Neural cell (in vitro differentiated cells): Measurements from ENCODE around the gene HERC2. TPM values are rescaled to one million over a fixed set of nuclear protein-coding genes. Genes with fewer than 3 reads are reported as not detected.
"Not testable (repeated sequence)": the region's sequence is repeated elsewhere in the genome, so short reads cannot be mapped to it uniquely, and the experiment has no call there.

Experiments
- H2AFZ ChIP-seq: fragments of 200-600, 300-800 bp; sonication (generic), shearing (Covaris generic); 2 replicates; pipeline ENCODE4 v1.6.0; 2014; ENCODE audit warnings: low read depth, mild to moderate bottlenecking, antibody characterized with exemption, low read length, moderate library complexity
- H3F3A ChIP-seq: fragments of 200-600 bp; shearing (Covaris generic); 2 replicates; pipeline ENCODE4 v1.6.1; 2016; ENCODE audit warnings: mild to moderate bottlenecking, moderate library complexity, mixed read lengths, antibody characterized with exemption, low read length; ENCODE audit not compliant: insufficient read depth, poor library complexity, severe bottlenecking
- H3K27ac ChIP-seq: fragments of 200-600, 300-800 bp; sonication (generic), shearing (Covaris generic); 2 replicates; pipeline ENCODE4 v1.5.1; 2014; ENCODE audit warnings: mild to moderate bottlenecking, low read length, moderate library complexity
- H3K27me3 ChIP-seq: fragments of 300-800, 200-600 bp; sonication (generic), shearing (Covaris generic); 2 replicates; pipeline ENCODE4 v1.6.0; 2014; ENCODE audit warnings: mild to moderate bottlenecking, low read depth, low read length, moderate library complexity; ENCODE audit not compliant: insufficient read depth
- H3K36me3 ChIP-seq: fragments of 300-800, 200-600 bp; sonication (generic), shearing (Covaris generic); 2 replicates; pipeline ENCODE4 v1.5.1; 2014; ENCODE audit warnings: mild to moderate bottlenecking, antibody characterized with exemption, low read length, moderate library complexity; ENCODE audit not compliant: insufficient read depth
- H3K4me2 ChIP-seq: fragments of 300-800, 200-600 bp; sonication (generic), shearing (Covaris generic); 2 replicates; pipeline ENCODE4 v1.6.0; 2014; ENCODE audit warnings: mild to moderate bottlenecking, low read length
- H3K4me3 ChIP-seq: fragments of 300-800, 200-600 bp; sonication (generic), shearing (Covaris generic); 2 replicates; pipeline ENCODE4 v1.5.1; 2014; ENCODE audit warnings: mild to moderate bottlenecking, low read length, moderate library complexity
- H3K79me2 ChIP-seq: fragments of 200-600 bp; shearing (Covaris generic); replicated peaks from 2 replicates; pipeline ENCODE4 v1.6.0; 2014; ENCODE audit warnings: mild to moderate bottlenecking, low read length, moderate library complexity; ENCODE audit not compliant: insufficient read depth
- H3K9ac ChIP-seq: fragments of 300-800, 200-600 bp; sonication (generic), shearing (Covaris generic); 2 replicates; pipeline ENCODE4 v1.6.1; 2016; ENCODE audit warnings: mild to moderate bottlenecking, low read length, mixed read lengths
- H3K9me2 ChIP-seq: fragments of 200-600 bp; shearing (Covaris generic); 2 replicates; pipeline ENCODE4 v1.6.1; 2016; ENCODE audit warnings: mild to moderate bottlenecking, low read length, mixed read lengths; ENCODE audit not compliant: insufficient read depth
- H3K9me3 ChIP-seq: fragments of 200-600, 300-800 bp; sonication (generic), shearing (Covaris generic); 2 replicates; pipeline ENCODE4 v1.6.1; 2016; ENCODE audit warnings: mild to moderate bottlenecking, mixed run types, low read length, moderate library complexity, mixed read lengths
- H4K20me1 ChIP-seq: fragments of 200-600 bp; shearing (Covaris generic); 2 replicates; pipeline ENCODE4 v1.6.1; 2016; ENCODE audit warnings: mild to moderate bottlenecking, mixed run types; ENCODE audit not compliant: insufficient read depth
- polyA minus RNA-seq: library from RNA; depleted of rRNA, polyadenylated mRNA; stranded (reverse); fragments of >200 nt; gene quantifications from 2 replicates; pipeline ENCODE4 v1.2.3, GENCODE V29; 2014
- polyA plus RNA-seq: library from polyadenylated mRNA; depleted of rRNA; stranded (reverse); fragments of >200 nt; gene quantifications from 2 replicates; pipeline ENCODE4 v1.2.3, GENCODE V29; 2014

Gene HERC2, protein sequence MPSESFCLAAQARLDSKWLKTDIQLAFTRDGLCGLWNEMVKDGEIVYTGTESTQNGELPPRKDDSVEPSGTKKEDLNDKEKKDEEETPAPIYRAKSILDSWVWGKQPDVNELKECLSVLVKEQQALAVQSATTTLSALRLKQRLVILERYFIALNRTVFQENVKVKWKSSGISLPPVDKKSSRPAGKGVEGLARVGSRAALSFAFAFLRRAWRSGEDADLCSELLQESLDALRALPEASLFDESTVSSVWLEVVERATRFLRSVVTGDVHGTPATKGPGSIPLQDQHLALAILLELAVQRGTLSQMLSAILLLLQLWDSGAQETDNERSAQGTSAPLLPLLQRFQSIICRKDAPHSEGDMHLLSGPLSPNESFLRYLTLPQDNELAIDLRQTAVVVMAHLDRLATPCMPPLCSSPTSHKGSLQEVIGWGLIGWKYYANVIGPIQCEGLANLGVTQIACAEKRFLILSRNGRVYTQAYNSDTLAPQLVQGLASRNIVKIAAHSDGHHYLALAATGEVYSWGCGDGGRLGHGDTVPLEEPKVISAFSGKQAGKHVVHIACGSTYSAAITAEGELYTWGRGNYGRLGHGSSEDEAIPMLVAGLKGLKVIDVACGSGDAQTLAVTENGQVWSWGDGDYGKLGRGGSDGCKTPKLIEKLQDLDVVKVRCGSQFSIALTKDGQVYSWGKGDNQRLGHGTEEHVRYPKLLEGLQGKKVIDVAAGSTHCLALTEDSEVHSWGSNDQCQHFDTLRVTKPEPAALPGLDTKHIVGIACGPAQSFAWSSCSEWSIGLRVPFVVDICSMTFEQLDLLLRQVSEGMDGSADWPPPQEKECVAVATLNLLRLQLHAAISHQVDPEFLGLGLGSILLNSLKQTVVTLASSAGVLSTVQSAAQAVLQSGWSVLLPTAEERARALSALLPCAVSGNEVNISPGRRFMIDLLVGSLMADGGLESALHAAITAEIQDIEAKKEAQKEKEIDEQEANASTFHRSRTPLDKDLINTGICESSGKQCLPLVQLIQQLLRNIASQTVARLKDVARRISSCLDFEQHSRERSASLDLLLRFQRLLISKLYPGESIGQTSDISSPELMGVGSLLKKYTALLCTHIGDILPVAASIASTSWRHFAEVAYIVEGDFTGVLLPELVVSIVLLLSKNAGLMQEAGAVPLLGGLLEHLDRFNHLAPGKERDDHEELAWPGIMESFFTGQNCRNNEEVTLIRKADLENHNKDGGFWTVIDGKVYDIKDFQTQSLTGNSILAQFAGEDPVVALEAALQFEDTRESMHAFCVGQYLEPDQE (N-terminal part only)
- 47.3 and 70.2 TPM in 2 replicates for polyA plus RNA-seq
- 85.3 and 103 TPM in 2 replicates for polyA minus RNA-seq

DNA sequence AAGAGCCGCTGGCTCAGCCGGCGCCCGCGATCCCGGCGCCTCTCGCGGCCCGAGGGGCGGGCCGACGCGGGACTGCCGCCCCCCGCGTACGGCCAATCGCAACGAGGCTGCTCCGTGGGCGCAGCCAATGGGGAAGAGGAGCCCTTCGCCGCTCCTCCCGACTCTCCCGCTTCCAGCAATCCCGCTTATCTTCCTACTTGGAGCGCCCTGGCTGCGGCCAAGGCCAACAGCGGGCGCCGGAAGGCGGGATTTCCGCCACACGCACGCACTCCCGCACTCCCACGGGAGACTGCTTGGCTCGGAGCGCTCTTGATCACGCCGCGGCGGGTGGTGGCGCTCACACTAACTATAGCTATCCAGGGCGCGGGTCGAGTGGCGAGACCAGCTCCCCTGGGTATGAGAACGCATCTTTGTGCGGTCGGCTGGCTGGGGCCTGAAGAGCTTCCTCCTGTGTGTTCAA, at the start of gene HERC2:
HERC2 (minus strand) TSS at position 51 of the 460 bp plus-strand sequence. CDS start 746 bp downstream, outside the sequence.
- H3K27me3 ChIP-seq, H3K9ac ChIP-seq, H3F3A ChIP-seq, H3K9me2 ChIP-seq, H4K20me1 ChIP-seq, H2AFZ ChIP-seq, H3K36me3 ChIP-seq, H3K27ac ChIP-seq, H3K4me2 ChIP-seq, H3K79me2 ChIP-seq, H3K9me3 ChIP-seq: not testable (repeated sequence)
- peak within 1 kb of the TSS; percentile 54 for H3K4me3 ChIP-seq

DNA sequence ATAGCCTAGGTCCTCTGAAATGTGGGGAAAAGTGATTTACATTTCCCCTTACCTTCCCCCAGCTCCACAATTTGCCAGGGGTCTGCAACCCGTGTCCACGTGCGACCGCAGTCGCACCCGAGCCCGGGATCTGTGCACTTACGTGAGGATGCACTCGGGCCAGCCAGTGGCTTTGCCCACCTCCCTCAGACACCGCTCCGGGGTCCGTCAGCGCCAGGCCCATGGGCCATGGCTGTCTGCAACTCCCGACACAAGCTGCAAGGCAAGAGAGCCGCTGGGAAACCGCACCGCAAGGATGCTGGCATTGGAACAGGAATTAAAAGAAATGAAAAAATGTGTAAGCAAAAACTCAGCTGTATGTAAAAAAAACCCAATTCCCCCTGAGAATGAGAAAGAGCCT, 43.5 kb upstream of the HERC2 start:
- H4K20me1 ChIP-seq, H3K27ac ChIP-seq, H3K9ac ChIP-seq, H3K79me2 ChIP-seq, H2AFZ ChIP-seq, H3K4me2 ChIP-seq, H3K4me3 ChIP-seq, H3K27me3 ChIP-seq, H3F3A ChIP-seq, H3K36me3 ChIP-seq, H3K9me2 ChIP-seq, H3K9me3 ChIP-seq: not testable (repeated sequence)

DNA sequence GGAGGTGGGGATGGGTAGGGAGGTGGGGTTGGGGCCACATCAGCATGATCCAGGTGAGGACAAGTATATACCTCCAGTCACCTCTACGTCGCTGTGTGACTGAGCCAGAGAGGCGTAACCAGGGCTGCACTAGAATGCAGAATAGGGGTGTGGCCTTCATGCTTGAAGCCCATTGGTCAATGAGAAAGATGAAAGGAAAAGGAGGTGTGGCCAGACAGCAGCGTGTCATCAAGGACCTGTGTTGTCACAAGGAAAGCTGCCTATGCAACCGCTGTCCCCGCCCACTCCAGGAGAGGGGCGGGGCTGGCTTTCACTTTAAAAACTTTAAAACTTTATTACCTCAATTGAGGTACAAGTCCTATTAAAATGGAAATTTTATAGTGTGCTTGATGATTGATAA, 36.0 kb upstream of the HERC2 start, which contains the start of gene GOLGA6L24:
GOLGA6L24 (minus strand) TSS at position 101 of the 400 bp plus-strand sequence; CDS start at position 40, 61 bp downstream.
- not testable (repeated sequence) for H3K9me2 ChIP-seq, H3K4me3 ChIP-seq, H2AFZ ChIP-seq, H3K9ac ChIP-seq, H3K27ac ChIP-seq, H3K27me3 ChIP-seq, H3K36me3 ChIP-seq, H3K9me3 ChIP-seq, H4K20me1 ChIP-seq, H3K79me2 ChIP-seq, H3F3A ChIP-seq, H3K4me2 ChIP-seq

DNA sequence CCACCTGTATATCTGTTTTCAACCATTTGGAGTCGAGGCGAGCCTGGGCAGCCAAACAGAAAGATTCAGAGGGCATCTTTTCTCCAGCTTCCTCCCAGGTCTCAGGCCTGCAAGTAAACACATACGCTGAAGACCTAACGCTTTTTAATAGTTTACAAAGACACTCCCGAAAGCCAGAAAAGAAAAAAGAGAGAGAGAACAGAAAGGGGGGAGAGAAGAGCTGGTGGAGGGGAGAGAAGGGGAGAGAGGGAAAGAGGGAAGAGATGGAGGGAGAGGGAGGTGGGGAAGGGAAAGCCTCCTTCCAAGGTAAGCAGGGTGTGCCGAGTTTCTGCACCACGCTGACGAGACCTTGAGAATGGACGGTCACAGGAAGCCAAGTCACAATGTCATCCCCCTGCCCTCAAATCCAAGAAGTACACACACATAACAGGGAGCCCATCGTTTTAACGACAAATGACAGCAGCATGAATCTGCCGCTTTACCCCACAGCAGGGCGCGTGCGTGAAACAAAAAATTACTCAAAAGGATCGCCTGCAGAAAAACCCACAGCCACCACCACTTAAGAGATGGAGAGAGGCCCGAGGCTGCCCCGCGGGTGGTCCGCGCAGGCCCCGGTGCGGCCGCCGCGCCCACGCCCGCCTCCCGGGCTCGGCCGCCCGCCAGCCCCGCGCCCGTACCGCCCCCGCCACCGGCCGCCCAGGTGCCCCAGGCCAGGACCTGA, 461 bp downstream of the HERC2 start:
- H4K20me1 ChIP-seq, H2AFZ ChIP-seq, H3K9me2 ChIP-seq, H3F3A ChIP-seq, H3K79me2 ChIP-seq, H3K4me2 ChIP-seq, H3K9ac ChIP-seq, H3K27ac ChIP-seq, H3K27me3 ChIP-seq, H3K36me3 ChIP-seq, H3K9me3 ChIP-seq: not testable (repeated sequence)
- peak overlapping the region; percentile 54 for H3K4me3 ChIP-seq

DNA sequence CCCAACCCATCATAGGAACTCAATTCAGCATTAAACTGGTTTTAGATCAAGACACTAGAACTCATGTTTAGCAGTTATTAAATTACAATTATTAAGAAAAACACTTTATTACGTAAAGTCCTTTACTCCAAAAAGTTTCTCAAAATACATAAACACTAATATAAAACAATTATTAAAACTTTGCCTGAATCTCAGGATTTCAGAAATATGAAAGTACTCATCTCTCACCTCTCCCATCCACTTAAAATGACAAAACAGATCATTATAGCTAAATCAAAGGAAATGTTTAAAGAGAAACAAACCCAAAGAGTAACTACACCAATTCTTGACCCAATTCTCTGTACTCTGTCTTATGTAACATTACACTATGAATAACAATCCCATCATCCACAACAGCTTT, 2.3 kb downstream of the HERC2 start:
- not testable (repeated sequence) for H3K36me3 ChIP-seq, H4K20me1 ChIP-seq, H2AFZ ChIP-seq, H3K9ac ChIP-seq, H3K9me3 ChIP-seq, H3K27ac ChIP-seq, H3K79me2 ChIP-seq, H3F3A ChIP-seq, H3K9me2 ChIP-seq, H3K4me2 ChIP-seq, H3K27me3 ChIP-seq, H3K4me3 ChIP-seq

DNA sequence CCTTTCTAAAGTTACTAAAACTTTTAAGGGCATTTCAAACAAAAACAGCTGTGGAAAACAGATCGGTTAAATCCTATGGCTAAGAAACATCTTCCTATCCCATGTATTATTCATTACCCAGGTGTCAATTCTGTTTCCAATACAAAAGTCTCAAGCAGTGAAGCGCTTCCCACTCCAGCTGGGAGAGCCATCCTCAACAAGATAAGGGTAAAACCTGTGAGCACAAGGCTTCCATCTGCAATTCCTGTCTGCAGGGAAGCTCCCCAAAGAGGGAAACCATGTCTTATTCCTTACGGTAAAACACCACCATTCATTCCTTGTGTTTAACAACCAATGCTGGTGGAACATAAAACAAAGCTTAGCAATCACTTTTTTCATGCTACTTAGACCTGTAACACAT, 3.2 kb downstream of the HERC2 start:
- not testable (repeated sequence) for H3K27ac ChIP-seq, H2AFZ ChIP-seq, H4K20me1 ChIP-seq, H3K9me3 ChIP-seq, H3K79me2 ChIP-seq, H3K4me2 ChIP-seq, H3K36me3 ChIP-seq, H3K9me2 ChIP-seq, H3K9ac ChIP-seq, H3F3A ChIP-seq, H3K27me3 ChIP-seq, H3K4me3 ChIP-seq

DNA sequence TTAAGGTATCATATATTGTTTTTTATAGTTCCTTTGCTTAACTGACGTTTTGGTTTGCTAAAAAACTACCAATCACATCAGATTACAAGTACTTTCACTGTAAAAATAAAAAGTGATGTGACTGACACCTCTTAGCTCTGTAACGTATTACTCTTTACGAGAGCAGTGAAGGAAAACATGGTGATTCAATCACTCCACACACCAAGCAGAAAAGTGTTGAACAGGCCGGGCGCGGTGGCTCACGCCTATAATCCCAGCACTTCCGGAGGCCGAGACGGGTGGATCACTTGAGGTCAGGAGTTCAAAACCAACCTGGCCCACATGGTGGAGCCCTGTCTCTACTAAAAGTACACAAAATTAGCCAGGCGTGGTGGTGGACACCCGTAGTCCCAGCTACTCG, 3.9 kb downstream of the HERC2 start:
- H3K9me3 ChIP-seq, H3K9ac ChIP-seq, H3K4me2 ChIP-seq, H4K20me1 ChIP-seq, H3K27ac ChIP-seq, H3K79me2 ChIP-seq, H2AFZ ChIP-seq, H3F3A ChIP-seq, H3K27me3 ChIP-seq, H3K9me2 ChIP-seq, H3K36me3 ChIP-seq, H3K4me3 ChIP-seq: not testable (repeated sequence)
